SK-MEL-5 (cell line): Measurements from ENCODE around the gene CNTNAP2. TPM values are rescaled to one million over a fixed set of nuclear protein-coding genes. Genes with fewer than 3 reads are reported as not detected.

Source experiments
- DNase-seq: peaks from one replicate; pipeline ENCODE4 v3.0.0-alpha.2; 2016; ENCODE audit warnings: low read depth, low spot score
- in situ Hi-C: cut with HindIII; loops from 2 replicates; pipeline ENCODE4 v1.10.0; 2016; ENCODE audit warnings: low sequenced_read_pairs, high pct_unique_total_duplicates, low pct_unique_long_range_greater_than_20kb
- total RNA-seq: library from RNA; depleted of rRNA; stranded (reverse); fragments of >200 nt; shearing (Covaris generic); gene quantifications from 2 replicates; pipeline ENCODE4 v1.2.3, GENCODE V29; 2014

The CNTNAP2 gene
- total RNA-seq, 1 experiment from 2014 or later, result not detected

- in situ Hi-C loops, result no loop called here
- no peak for DNase-seq
Observed at GRCh38 chr7:147636553-147636952, 1520.0 kb downstream of the CNTNAP2 start.

GRCh38 chr7:147638566-147638965 is 1522.0 kb downstream of the CNTNAP2 start:
- DNase-seq, result no peak
- in situ Hi-C loops, result no loop called here

GRCh38 chr7:147639037-147639436 is 1522.4 kb downstream of the CNTNAP2 start:
- no peak for DNase-seq
- in situ Hi-C loops, result no loop called here

- in situ Hi-C loops, result no loop called here
- DNase-seq, result no peak
Observed at GRCh38 chr7:147639751-147640150, 1523.2 kb downstream of the CNTNAP2 start.

GRCh38 chr7:147640821-147641220 is 1524.2 kb downstream of the CNTNAP2 start:
- DNase-seq, result no peak
- in situ Hi-C loops, result no loop called here

- in situ Hi-C loops, result no loop called here
Observed at GRCh38 chr7:147646568-147646967, 1530.0 kb downstream of the CNTNAP2 start.

GRCh38 chr7:147650991-147651390 is 1534.4 kb downstream of the CNTNAP2 start:
- in situ Hi-C loops, result no loop called here
- DNase-seq, result no peak

More at GRCh38 chr7:147646568-147646967, 1530.0 kb downstream of the CNTNAP2 start:
- no peak for DNase-seq

- no peak for DNase-seq
- in situ Hi-C loops, result no loop called here
Observed at GRCh38 chr7:147651601-147652000, 1535.0 kb downstream of the CNTNAP2 start.

GRCh38 chr7:147653456-147653855 is 1536.9 kb downstream of the CNTNAP2 start:
- DNase-seq, result no peak
- in situ Hi-C loops, result no loop called here

GRCh38 chr7:147658392-147658967 is 1541.9 kb downstream of the CNTNAP2 start:
- in situ Hi-C loops, result no loop called here
- no peak for DNase-seq

- no peak for DNase-seq
- in situ Hi-C loops, result no loop called here
Observed at GRCh38 chr7:147659036-147659995, 1542.7 kb downstream of the CNTNAP2 start.

GRCh38 chr7:147664541-147664940 is 1547.9 kb downstream of the CNTNAP2 start:
- in situ Hi-C loops, result no loop called here
- no peak for DNase-seq

- no peak for DNase-seq
- in situ Hi-C loops, result no loop called here
Observed at GRCh38 chr7:147670759-147671158, 1554.2 kb downstream of the CNTNAP2 start.

GRCh38 chr7:147674705-147675104 is 1558.1 kb downstream of the CNTNAP2 start:
- in situ Hi-C loops, result no loop called here
- DNase-seq, result no peak

GRCh38 chr7:147678943-147679342 is 1562.3 kb downstream of the CNTNAP2 start:
- DNase-seq, result no peak
- in situ Hi-C loops, result no loop called here

GRCh38 chr7:147681530-147681929 is 1564.9 kb downstream of the CNTNAP2 start:
- no peak for DNase-seq
- in situ Hi-C loops, result no loop called here

GRCh38 chr7:147700702-147701101 is 1584.1 kb downstream of the CNTNAP2 start:
- in situ Hi-C loops, result no loop called here
- DNase-seq, result no peak

- DNase-seq, result no peak
- in situ Hi-C loops, result no loop called here
Observed at GRCh38 chr7:147707926-147708325, 1591.3 kb downstream of the CNTNAP2 start.

- DNase-seq, result no peak
- in situ Hi-C loops, result no loop called here
Observed at GRCh38 chr7:147708871-147709270, 1592.3 kb downstream of the CNTNAP2 start.
